GM19239 (cell line): ENCODE results near the gene PIMREG.

Source experiments
- DNase-seq: peaks from one replicate; pipeline ENCODE4 v3.0.0; 2011; ENCODE audit warnings: low spot score; ENCODE audit not compliant: insufficient read length
- FAIRE-seq: peaks from 2 replicates; lab custom pipeline; 2011; peaks lifted over from hg19 to GRCh38; lab: Jason Lieb, UNC

Gene PIMREG

GRCh38 chr17:6437466-6437865 is 6.8 kb upstream of the PIMREG start:
- FAIRE-seq (no peak), DNase-seq (no peak)

DNA sequence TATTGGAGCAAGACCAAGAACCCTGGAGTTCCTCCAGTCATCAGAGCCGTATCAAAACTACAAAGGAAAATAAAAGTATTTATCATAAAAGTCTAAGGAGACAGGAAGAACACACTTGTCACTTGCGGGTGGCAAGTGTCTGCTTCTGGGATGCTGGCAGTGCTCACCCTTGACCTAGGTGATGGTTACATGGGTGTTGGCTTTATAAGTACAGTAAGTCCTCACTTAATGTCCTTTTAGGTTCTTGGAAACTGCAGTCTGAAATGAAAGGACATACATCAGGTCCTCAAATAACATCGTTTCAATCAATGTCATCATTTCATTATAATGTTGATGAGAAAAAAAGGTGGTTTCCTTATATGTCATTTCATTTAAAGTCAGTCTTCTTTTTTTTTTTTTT is 6.3 kb upstream of the PIMREG start:
- DNase-seq (no peak), FAIRE-seq (no peak)

DNA sequence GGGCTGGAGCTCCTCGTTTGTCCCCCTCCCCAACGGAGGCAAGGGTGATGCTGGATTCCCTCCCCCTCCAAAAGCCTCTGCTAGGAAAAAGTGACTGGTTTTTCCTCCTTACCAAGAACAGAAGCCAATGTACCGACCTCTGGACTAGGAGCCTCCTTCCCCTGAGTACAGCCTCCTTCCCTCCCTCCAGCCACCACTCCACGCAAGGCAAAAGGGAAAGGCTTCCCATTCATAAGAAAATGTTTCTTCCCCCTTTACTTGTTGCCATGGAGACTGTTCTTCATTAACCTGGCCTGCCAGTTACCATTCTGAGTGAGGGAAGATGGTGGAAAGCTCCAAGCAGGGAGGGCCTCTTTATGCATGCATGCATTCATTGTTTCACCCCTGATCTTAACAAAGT is 4.3 kb upstream of the PIMREG start:
- FAIRE-seq: no peak
- DNase-seq: no peak

DNA sequence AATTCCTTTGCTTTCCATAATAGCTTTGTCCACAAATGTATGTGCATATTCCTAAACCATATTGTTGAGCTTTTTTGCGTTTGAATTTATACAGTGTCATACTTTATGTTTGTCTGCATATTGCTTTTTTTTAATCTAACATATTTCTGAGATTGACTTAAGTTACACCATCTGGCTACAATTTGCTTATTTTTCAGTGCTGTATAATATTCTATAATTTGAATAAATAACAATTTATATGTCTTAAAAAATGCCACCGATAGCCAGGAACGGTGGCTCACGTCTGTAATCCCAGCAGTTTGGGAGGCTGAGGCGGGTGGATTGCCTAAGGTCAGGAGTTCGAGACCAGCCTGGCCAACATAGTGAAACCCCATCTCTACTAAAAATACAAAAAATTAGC is 1.5 kb upstream of the PIMREG start:
- FAIRE-seq: no peak
- DNase-seq: no peak

GRCh38 chr17:6444571-6445335 is 498 bp downstream of the PIMREG start:
- FAIRE-seq (no peak), DNase-seq (no peak)

- DNase-seq: no peak
- no peak for FAIRE-seq
These were observed 2.4 kb downstream of the PIMREG start for GRCh38 chr17:6446516-6447100.

DNA sequence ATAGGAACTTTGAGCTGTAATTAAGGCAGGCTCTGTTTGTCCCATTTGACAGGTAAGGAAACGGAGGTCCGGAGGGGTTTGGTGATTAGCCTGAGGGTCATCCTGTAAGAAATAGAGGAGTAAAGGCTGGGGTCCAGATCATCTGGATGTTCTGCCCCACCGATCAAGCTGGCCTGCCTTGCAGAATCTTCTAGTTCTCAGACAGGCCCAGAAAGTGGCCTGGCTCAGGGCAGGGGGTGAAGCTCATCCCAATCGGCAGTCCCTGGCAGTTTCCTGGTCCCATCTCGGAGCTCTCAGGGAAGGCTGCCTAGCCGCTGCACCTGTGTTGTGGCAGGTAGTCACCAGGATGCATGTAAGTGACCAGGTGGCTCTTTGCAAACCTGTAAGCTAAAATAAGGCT is 4.2 kb downstream of the PIMREG start:
- FAIRE-seq (no peak), DNase-seq (no peak)

- DNase-seq: no peak
- FAIRE-seq: no peak
These were observed 5.1 kb downstream of the PIMREG start for GRCh38 chr17:6449307-6449706.

GRCh38 chr17:6450926-6451832 is 6.9 kb downstream of the PIMREG start:
- DNase-seq (no peak), FAIRE-seq (peak; percentile 83)

DNA sequence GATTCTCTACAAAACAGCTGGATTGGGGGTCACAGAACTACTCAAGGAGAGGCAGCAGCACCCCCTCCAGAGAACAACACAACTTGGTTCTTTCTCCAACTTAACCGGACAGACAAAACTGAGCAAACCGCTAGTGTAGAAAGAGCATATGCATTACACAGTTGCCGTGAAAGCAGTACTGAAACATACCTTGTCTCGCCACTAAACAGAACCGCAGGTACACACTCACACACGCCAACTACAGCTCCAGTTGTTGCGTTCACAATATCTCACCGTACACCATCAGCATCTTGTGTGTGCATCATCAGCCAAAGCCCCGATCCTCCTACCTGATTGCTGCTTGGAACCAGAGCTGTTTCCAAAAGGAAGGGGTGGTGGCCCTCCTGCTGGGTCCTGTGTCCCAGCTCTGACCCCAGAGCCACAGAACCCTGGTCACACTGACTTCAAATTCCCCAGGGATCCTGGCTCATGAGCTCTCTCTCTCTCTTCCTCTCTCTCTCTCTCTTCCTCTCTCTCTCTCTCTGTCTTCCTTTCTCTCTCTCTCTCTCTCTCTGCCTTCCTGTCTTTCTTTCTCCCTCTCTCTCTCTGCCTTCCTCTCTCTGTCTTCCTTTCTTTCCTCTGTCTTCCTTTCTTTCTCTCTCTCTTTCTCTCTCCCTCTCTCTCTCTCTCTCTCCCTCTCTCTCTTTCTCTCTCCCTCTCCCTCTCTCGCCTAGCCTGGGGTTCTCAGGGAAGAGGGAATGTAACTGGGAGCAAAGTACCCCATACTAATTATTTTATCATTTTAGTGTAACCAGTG is 8.4 kb downstream of the PIMREG start:
- DNase-seq (no peak), FAIRE-seq (no peak)

GRCh38 chr17:6453279-6454024 is 9.2 kb downstream of the PIMREG start:
- FAIRE-seq: no peak

GRCh38 chr17:6454495-6455320 is 10.5 kb downstream of the PIMREG start:
- no peak for DNase-seq
- no peak for FAIRE-seq

More at GRCh38 chr17:6453279-6454024, 9.2 kb downstream of the PIMREG start:
- no peak for DNase-seq

- DNase-seq (peak; percentile 61), FAIRE-seq (no peak)
These were observed 11.1 kb downstream of the PIMREG start for GRCh38 chr17:6455321-6455705.

GRCh38 chr17:6456321-6456720 is 12.1 kb downstream of the PIMREG start:
- DNase-seq: no peak
- FAIRE-seq: no peak

- no peak for DNase-seq
These were observed 12.8 kb downstream of the PIMREG start for GRCh38 chr17:6456914-6457687.

GRCh38 chr17:6457688-6458459 is 13.6 kb downstream of the PIMREG start:
- no peak for DNase-seq
- no peak for FAIRE-seq

More at GRCh38 chr17:6456914-6457687, 12.8 kb downstream of the PIMREG start:
- FAIRE-seq: no peak

DNA sequence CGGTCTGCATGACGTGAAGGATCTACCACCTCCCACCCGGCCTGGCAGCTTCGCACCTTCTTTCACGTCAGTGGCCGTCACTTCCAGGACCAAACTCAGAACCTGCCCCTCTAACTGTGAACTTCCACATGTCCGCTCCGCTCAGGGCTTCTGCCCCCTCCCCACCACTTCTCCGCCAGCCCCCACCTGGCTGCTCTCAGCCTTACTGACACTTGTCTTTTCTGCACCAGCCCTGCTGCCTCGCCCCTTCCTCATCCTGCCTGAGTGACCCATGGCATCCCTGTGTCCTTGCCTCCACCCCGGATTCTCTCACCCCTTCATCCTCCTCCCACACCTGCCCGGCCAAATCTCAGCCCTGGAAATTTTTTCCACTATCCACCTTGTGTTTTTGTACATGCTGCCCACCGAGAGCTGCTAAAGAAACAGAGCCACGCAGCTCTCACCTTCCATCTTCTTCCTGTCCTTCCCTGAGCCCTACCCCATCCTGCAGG is 14.2 kb downstream of the PIMREG start:
- FAIRE-seq: no peak

More for the DNA sequence above, 14.2 kb downstream of the PIMREG start:
- no peak for DNase-seq
